Ovary (tissue), 9 donors: ENCODE data around the gene LSR. TPM values are rescaled to one million over a fixed set of nuclear protein-coding genes. Genes with fewer than 3 reads are reported as not detected.
A peak's percentile ranks its signal among the peaks of the same experiment; 100 is the strongest.

Experiments
- DNase-seq, 5 donors: peaks; one replicate each; pipeline ENCODE4 v3.0.0-alpha.2; 2019 to 2020
- H3K27ac ChIP-seq, 2 donors: fragments of 200-600 bp; one replicate each; pipeline versions ENCODE4 v1.5.1 to v1.8.0; 2019 to 2022
- H3K27me3 ChIP-seq: fragments of 200-600 bp; one replicate; pipeline ENCODE4 v1.8.0; 2022
- H3K36me3 ChIP-seq: fragments of 200-600 bp; sonication (generic); one replicate; pipeline ENCODE4 v1.5.1; 2019
- H3K4me1 ChIP-seq: one replicate; pipeline ENCODE4 v1.8.1; 2013; ENCODE audit warnings: mild to moderate bottlenecking, moderate library complexity; ENCODE audit not compliant: insufficient read depth
- H3K4me3 ChIP-seq: fragments of 200-600 bp; sonication (generic); one replicate; pipeline ENCODE4 v1.5.1; 2017
- H3K9me3 ChIP-seq, 2 donors: fragments of 200-600 bp in 1 of 2; sonication (generic) in 1 of 2; one replicate each; pipeline versions ENCODE4 v1.5.1 to v1.8.1; 2013 to 2019; ENCODE audit warnings: mild to moderate bottlenecking in 1 of 2, moderate library complexity in 1 of 2
- CTCF ChIP-seq, 3 donors: fragments of 450-650 bp in 2 of 3; fragments of 200-600 bp in 1 of 3; IDR thresholded peaks; one replicate each; pipeline versions ENCODE4 v1.5.1 to v1.8.0; 2016 to 2022; ENCODE audit warnings: antibody characterized with exemption in 3 of 3, mild to moderate bottlenecking in 1 of 3
- EP300 ChIP-seq: sonication (generic); formaldehyde crosslinking; IDR thresholded peaks from one replicate; pipeline ENCODE4 v1.6.1; 2017; ENCODE audit warnings: antibody characterized with exemption
- POLR2A ChIP-seq: fragments of 450-650 bp; IDR thresholded peaks from one replicate; pipeline ENCODE4 v1.6.1; 2017; ENCODE audit warnings: antibody characterized with exemption, mild to moderate bottlenecking, moderate library complexity
- WGBS, 3 donors: extraction: QIAGEN DNeasy Blood & Tissue Kit in 1 of 3; methylation state at CpG; one replicate each; pipeline versions ENCODE4 v1.1.5 to v1.1.7; 2013 to 2017; 5-methylcytosine and 5-hydroxymethylcytosine counted together
- intact Hi-C, 4 donors: fragments of 100-400 bp; cut with DNase I; formaldehyde crosslinking; loops; one replicate each; pipeline versions ENCODE4 v1.11.0 to v1.15.1; 2022 to 2023
- polyA plus RNA-seq, 2 donors: library from polyadenylated mRNA; stranded (reverse); fragments of 200-250 nt in 1 of 2; fragments of 350-450 nt in 1 of 2; fragmentation: Illumina TruSeq in 1 of 2; extraction: RNeasy Lipid Tissue Mini Kit (QIAGEN cat#74804) in 1 of 2; gene quantifications; one replicate each; pipeline ENCODE4 v1.2.3, GENCODE V29; 2013 to 2014
- total RNA-seq, 7 donors: library from RNA; depleted of rRNA in 2 of 7; stranded (reverse); fragments of >200 nt in 2 of 7; fragmentation: NEBNext Ultra II Directional in 3 of 7; extraction: Animal tissue kit (Norgen Biotek cat#: 25700) in 3 of 7; gene quantifications; one replicate each; pipeline versions ENCODE4 v1.1.0 to v1.2.4, GENCODE V29; 2016 to 2023
- donor health status: DM: no; HTN: no; CAD: no; lungs with moderate emphysema.
- donor health status: DM: no; HTN: no; CAD: no.
- donor health status: Bipolar disorder and iron deficiency.
- donor health status: DM: yes; HTN: yes; CAD: no.
- donor health status: DM: no; HTN: no; CAD: no.
- donor health status: DM: yes; HTN: yes; CAD: no.

The LSR gene
- total and polyA plus RNA-seq, 9 donors = 3.3 to 69.8 (median 12.9) TPM

DNA sequence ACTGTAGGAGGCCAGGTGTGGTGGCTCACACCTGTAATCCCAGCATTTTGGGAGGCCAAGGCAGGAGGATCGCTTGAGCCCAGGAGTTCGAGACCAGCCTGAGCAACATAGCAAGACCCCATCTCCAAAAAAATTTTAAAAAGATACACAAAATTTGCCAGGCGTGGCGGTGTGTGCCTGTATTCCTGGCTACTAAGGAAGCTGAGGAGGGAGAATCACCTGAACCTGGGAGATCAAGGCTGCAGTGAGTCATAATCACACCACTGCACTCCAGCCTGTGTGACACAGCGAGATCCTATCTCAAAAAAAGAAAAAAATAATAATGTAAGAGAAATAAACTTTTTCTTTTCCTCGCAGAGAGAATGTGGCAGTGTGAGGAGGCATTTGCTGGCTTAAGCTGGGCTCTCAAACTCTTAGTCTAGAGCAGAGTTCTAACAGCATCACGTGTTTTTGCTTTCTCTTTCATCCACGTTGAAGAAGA, 41.4 kb upstream of the LSR start:
- intact Hi-C loops = no loop called here
- Histone ChIP-seq H3K4me3 (no peak overlapping the region), H3K4me1 (no peaks in the 10 kb centered on the region), H3K27me3 (no peaks in the 10 kb centered on the region), H3K9me3 (no peaks in the 10 kb centered on the region), H3K36me3 (no peaks in the 10 kb centered on the region), H3K27ac (no peak overlapping the region)
- TF ChIP-seq CTCF (IDR thresholded peaks at IDR 0.05) = no peak
- no peak for TF ChIP-seq EP300
- no peak for TF ChIP-seq POLR2A
- no peak for DNase-seq
- 71 to 79% (median 72%) methylated on average over 8 of the region's 8 CpGs for WGBS, 3 donors

DNA sequence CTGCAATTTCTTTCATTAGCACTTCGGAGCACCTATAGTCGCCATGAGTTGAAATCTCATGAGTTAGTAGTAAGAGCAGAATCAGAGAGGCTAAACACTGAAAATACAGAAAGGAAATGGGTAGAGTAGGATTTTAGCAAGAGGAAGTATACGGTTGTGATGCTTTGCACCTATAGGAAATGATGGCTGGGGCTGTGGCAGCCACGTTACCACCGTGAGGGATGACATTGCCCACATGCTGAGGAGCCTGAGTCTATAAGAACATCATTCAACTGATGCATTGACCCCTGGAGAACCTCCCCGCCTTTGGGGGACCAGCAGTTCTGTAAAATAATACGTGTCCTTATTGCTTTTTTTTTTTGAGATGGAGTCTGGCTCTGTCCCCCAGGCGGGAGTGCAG, 40.7 kb upstream of the LSR start:
- no peaks in the 10 kb centered on the region for H3K4me1 ChIP-seq
- no peaks in the 10 kb centered on the region for H3K9me3 ChIP-seq
- DNase-seq = no peak
- no peak overlapping the region for H3K4me3 ChIP-seq
- intact Hi-C loops = no loop called here
- H3K27ac ChIP-seq = no peak overlapping the region
- H3K36me3 ChIP-seq = no peaks in the 10 kb centered on the region
- H3K27me3 ChIP-seq = no peaks in the 10 kb centered on the region
- 90 to 98% (median 94%) methylated on average over 8 of the region's 8 CpGs for WGBS, 3 donors
- TF ChIP-seq EP300 = no peak
- no peak for TF ChIP-seq CTCF (IDR thresholded peaks at IDR 0.05)
- TF ChIP-seq POLR2A = no peak

GRCh38 chr19:35209646-35210045, 39.2 kb upstream of the LSR start:
- TF ChIP-seq EP300 = no peak
- no peak for TF ChIP-seq POLR2A
- no peak for TF ChIP-seq CTCF (IDR thresholded peaks at IDR 0.05)
- H3K27ac ChIP-seq = no peak overlapping the region
- peaks cover 8% of the 10 kb centered on the region for H3K4me1 ChIP-seq
- intact Hi-C loops = no loop called here
- 33 to 42% (median 40%) methylated on average over 4 of the region's 4 CpGs for WGBS, 3 donors
- no peaks in the 10 kb centered on the region for H3K9me3 ChIP-seq
- H3K4me3 ChIP-seq = no peak overlapping the region
- H3K36me3 ChIP-seq = no peaks in the 10 kb centered on the region
- no peaks in the 10 kb centered on the region for H3K27me3 ChIP-seq
- DNase-seq = no peak

DNA sequence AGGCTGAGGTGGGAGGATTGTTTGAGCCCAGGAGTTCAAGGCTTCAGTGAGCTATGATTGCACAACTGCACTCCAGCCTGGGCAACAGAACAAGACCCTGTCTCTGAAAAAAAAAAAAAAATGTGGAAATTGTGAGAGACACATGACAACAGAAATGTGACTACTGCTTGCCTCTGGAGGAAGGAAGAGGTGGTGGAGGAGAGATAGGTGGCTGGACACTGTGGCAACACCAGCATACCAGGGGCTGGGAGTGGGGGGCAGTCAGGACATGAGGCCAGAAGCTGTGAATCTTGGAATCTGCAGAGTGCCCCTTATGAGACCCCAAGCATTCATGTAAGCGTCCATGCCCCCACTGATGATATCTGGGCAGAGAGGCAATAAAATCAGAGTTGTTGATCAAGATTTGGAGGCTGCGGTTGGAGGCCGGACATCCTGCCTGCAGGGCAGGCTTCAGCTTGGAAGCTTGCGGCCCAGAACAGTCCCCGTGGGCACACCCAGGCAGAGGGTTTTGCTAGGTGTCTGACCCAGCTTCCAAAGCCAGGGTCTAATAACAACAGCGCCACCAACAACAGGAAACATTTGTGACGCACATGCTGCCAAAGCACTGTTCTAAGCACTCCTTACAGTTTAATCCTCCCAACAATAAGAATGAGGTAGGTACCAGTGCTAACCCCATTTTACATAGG, 37.1 kb upstream of the LSR start:
- Histone ChIP-seq H3K4me1 (peaks cover 8% of the 10 kb centered on the region), H3K27ac (no peak overlapping the region), H3K9me3 (no peaks in the 10 kb centered on the region), H3K4me3 (no peak overlapping the region), H3K27me3 (no peaks in the 10 kb centered on the region), H3K36me3 (no peaks in the 10 kb centered on the region)
- intact Hi-C loops = no loop called here
- no peak for TF ChIP-seq EP300
- no peak for TF ChIP-seq POLR2A
- TF ChIP-seq CTCF (IDR thresholded peaks at IDR 0.05) = no peak
- WGBS, 3 donors = 80 to 83% (median 80%) methylated on average over 7 of the region's 7 CpGs
- peak in 1 of 5 donors; percentile 24 for DNase-seq
